Heart right ventricle (tissue), 16 donors: Measurements from ENCODE around the gene ZFP42. TPM values are rescaled to one million over a fixed set of nuclear protein-coding genes. Genes with fewer than 3 reads are reported as not detected.
"Not testable (repeated sequence)": the region's sequence is repeated elsewhere in the genome, so short reads cannot be mapped to it uniquely, and the experiment has no call there.

Experiments used
- ATAC-seq, 8 donors: fragments of 200-7000 bp; cut with Tn5 transposase; one replicate each; pipeline ENCODE4 v1.9.1; 2020; ENCODE audit warnings: mild to moderate bottlenecking in 8 of 8, moderate library complexity in 8 of 8, moderate number of reproducible peaks in 1 of 8
- DNase-seq, 2 donors: peaks; one replicate each; pipeline ENCODE4 v3.0.0-alpha.2; 2020
- H3K27ac ChIP-seq, 10 donors: fragments of 200-600 bp; sonication (generic) in 2 of 10; one replicate each; pipeline versions ENCODE4 v1.5.0 to v1.8.0; 2020 to 2022; ENCODE audit warnings: mild to moderate bottlenecking in 3 of 10
- H3K27me3 ChIP-seq, 7 donors: fragments of 200-600 bp; one replicate each; pipeline ENCODE4 v1.8.0; 2021 to 2022; ENCODE audit warnings: mild to moderate bottlenecking in 2 of 7
- H3K36me3 ChIP-seq, 9 donors: fragments of 200-600 bp; sonication (generic) in 1 of 9; one replicate each; pipeline versions ENCODE4 v1.5.0 to v1.8.0; 2020 to 2022; ENCODE audit warnings: mild to moderate bottlenecking in 2 of 9
- H3K4me1 ChIP-seq, 9 donors: fragments of 200-600 bp; sonication (generic) in 1 of 9; one replicate each; pipeline versions ENCODE4 v1.5.0 to v1.8.0; 2020 to 2022; ENCODE audit warnings: mild to moderate bottlenecking in 4 of 9
- H3K4me3 ChIP-seq, 10 donors: fragments of 200-600 bp; sonication (generic) in 2 of 10; one replicate each; pipeline versions ENCODE4 v1.5.0 to v1.8.0; 2020 to 2022; ENCODE audit warnings: mild to moderate bottlenecking in 7 of 10, moderate library complexity in 2 of 10
- H3K9me3 ChIP-seq, 11 donors: fragments of 200-600 bp in 10 of 11; sonication (generic) in 2 of 11; one replicate each; pipeline versions ENCODE4 v1.5.0 to v1.8.0; 2013 to 2022; ENCODE audit warnings: mild to moderate bottlenecking in 2 of 11, control low read depth in 1 of 11, moderate library complexity in 1 of 11
- WGBS, 2 donors: extraction: QIAGEN DNeasy Blood & Tissue Kit; methylation state at CpG; one replicate each; pipeline ENCODE4 v1.1.7; 2013; ENCODE audit warnings: inconsistent platforms in 1 of 2; 5-methylcytosine and 5-hydroxymethylcytosine counted together
- intact Hi-C, 10 donors: fragments of 100-400 bp; cut with DNase I; formaldehyde crosslinking; loops; one replicate each; pipeline versions ENCODE4 v1.11.1 to v1.14.2; 2022
- polyA plus RNA-seq, 2 donors: library from polyadenylated mRNA; stranded (reverse); fragments of 200-250 nt; gene quantifications; one replicate each; pipeline ENCODE4 v1.2.3, GENCODE V29; 2013
- total RNA-seq, 10 donors: library from RNA; stranded (reverse); fragmentation: NEBNext Ultra II Directional in 3 of 10; extraction: Animal tissue kit (Norgen Biotek cat#: 25700) in 3 of 10; gene quantifications; one replicate each; pipeline versions ENCODE4 v1.2.1 to v1.2.4, GENCODE V29; 2021 to 2023
- TF ChIP-seq, protein P1 (sequence below), 9 donors: fragments of 200-600 bp; sonication (generic) in 2 of 9; IDR thresholded peaks; one replicate each; pipeline versions ENCODE4 v1.5.0 to v1.8.0; 2021 to 2022; ENCODE audit warnings: antibody characterized with exemption in 9 of 9, mild to moderate bottlenecking in 5 of 9, moderate library complexity in 1 of 9
- donor health status: Arrhythmogenic right ventricular cardiomyopathy.
- donor health status: ischemic (EF 13 %, LVEDD 7.1; RV severe dilation, severe dysfunction).
- donor health status: healthy with polysubstance abuse.
- donor health status: DM: no; HTN: yes; CAD: no.
- donor health status: DM: no; HTN: no; CAD: no.
- donor health status: ischemic (EF 25% LVEDD 6.9; RV normal size, moderate dysfunction).
- donor health status: ischemic (EF 25% LVEDD 5.7; RV mildly dilated, moderate dysfunction).
- donor health status: healthy.
- donor health status: DM: yes; HTN: yes; CAD: no.
- donor health status: Ischemic cardiomyopathy.
- donor health status: ischemic (EF 35%, LVEDD 5.7; RV mildly dilated, moderate dysfunction).
- donor health status: nonischemic (EF 11% LVEDD 7.7; RV severe dilation, severe dysfunction).
- donor health status: DM: yes; HTN: yes; CAD: no.
- donor health status: PGD.
- donor health status: ischemic (EF 29% LVEDD 5.4; RV normal size, mild dysfunction).
- donor health status: nonischemic (EF 23%, LVEDD 6.1; RV moderate dilation, normal function).

The ZFP42 gene
- total and polyA plus RNA-seq, 12 donors: 0.09 TPM; not detected in 11

DNA sequence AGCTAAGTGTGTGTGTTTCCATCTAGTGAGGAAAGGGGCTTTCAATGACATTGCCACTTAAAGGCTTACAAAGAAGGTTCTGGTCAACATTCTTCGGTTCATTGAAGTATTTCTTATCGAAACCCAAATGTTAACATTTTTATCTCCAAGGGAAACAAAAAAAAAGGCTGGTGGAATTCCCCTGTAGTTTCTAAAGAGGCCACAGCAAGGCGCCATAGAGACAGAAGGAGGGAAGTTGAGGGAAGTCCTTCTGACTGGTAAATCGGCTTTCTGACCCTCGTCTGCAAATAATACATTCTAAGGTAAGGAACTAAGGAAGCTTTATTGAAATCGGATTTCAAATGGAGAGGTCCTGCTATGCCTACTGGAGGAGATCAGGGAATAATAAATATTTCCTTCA, 1.7 kb upstream of the ZFP42 start:
- TF ChIP-seq, protein P1, sequence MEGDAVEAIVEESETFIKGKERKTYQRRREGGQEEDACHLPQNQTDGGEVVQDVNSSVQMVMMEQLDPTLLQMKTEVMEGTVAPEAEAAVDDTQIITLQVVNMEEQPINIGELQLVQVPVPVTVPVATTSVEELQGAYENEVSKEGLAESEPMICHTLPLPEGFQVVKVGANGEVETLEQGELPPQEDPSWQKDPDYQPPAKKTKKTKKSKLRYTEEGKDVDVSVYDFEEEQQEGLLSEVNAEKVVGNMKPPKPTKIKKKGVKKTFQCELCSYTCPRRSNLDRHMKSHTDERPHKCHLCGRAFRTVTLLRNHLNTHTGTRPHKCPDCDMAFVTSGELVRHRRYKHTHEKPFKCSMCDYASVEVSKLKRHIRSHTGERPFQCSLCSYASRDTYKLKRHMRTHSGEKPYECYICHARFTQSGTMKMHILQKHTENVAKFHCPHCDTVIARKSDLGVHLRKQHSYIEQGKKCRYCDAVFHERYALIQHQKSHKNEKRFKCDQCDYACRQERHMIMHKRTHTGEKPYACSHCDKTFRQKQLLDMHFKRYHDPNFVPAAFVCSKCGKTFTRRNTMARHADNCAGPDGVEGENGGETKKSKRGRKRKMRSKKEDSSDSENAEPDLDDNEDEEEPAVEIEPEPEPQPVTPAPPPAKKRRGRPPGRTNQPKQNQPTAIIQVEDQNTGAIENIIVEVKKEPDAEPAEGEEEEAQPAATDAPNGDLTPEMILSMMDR (IDR thresholded peaks at IDR 0.05): peak in 1 of 9 donors; percentile 12
- ATAC-seq (no peak), DNase-seq (no peak)
- H3K4me3 ChIP-seq: no peak overlapping the region
- WGBS, 2 donors: 39 to 51% methylated on average over 6 of the region's 6 CpGs
- H3K9me3 ChIP-seq: peaks cover 0 to 20% (median 0%) of the 10 kb centered on the region in 11 donors
- no peak overlapping the region for H3K27ac ChIP-seq
- intact Hi-C loops: no loop called here
- no peaks in the 10 kb centered on the region for H3K4me1 ChIP-seq
- H3K27me3 ChIP-seq: peaks cover 0 to 48% (median 37%) of the 10 kb centered on the region in 7 donors
- no peaks in the 10 kb centered on the region for H3K36me3 ChIP-seq

DNA sequence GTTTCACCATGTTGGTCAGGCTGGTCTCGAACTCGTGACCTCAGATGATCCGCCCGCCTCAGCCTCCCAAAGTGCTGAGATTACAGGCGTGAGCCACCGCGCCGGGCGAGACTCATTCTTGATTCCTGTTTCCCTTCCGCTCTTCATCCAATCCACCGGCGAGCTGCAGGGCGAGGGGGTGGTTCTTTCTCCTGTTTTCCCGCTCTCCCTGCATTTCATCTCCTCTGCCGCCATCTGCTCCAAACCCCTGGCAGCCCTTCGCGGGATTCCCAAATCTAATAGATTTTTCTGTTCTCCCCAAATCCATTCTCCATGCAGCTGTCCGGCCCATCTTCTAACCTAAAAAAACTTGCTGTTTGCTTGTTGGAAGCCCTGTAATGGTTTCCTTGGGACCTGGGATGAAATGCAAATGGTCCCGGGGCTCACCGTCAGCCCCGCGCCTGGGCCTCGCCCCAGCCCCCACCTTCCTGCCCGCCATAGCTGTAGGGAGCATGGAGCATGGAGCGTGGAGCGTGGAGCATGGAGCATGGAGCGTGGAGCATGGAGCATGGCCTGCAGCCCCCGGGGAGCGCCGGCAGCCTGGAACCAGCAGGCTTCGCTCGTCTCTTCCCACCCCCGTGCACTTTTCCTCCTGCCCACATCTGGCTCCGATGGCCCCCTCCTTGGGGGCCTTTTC, 1.1 kb downstream of the ZFP42 start:
- H3K36me3 ChIP-seq: no peaks in the 10 kb centered on the region
- no peaks in the 10 kb centered on the region for H3K4me1 ChIP-seq
- DNase-seq (no peak), ATAC-seq (no peak)
- no peak overlapping the region for H3K4me3 ChIP-seq
- TF ChIP-seq, protein P1 (IDR thresholded peaks at IDR 0.05): no peak
- peaks cover 0 to 20% (median 0%) of the 10 kb centered on the region in 11 donors for H3K9me3 ChIP-seq
- H3K27me3 ChIP-seq: peaks cover 0 to 48% (median 37%) of the 10 kb centered on the region in 7 donors
- no peak overlapping the region for H3K27ac ChIP-seq
- 8 to 11% methylated on average over 34 of the region's 34 CpGs for WGBS, 2 donors
- intact Hi-C loops: no loop called here

DNA sequence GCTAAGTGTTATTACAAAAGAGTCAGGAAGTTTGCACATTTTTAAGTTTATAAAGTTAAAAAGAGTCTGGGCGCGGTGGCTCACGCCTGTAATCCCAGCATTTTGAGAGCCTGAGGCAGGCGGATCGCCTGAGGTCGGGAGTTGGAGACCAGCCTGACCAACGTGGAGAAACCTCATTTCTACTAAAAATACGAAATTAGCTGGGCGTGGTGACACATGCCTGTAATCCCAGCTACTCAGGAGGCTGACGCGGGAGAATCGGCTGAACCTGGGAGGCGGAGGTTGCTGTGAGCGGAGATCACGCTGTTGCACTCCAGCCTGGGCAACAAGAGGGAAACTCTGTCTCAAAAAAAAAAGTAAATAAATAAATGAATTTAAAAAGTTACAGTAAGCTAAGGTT, 2.4 kb downstream of the ZFP42 start:
- not testable (repeated sequence) for DNase-seq, H3K27ac ChIP-seq, ATAC-seq, H3K36me3 ChIP-seq, H3K4me3 ChIP-seq, H3K4me1 ChIP-seq
- H3K27me3 ChIP-seq: peaks cover 0 to 48% (median 37%) of the 10 kb centered on the region in 7 donors
- H3K9me3 ChIP-seq: peaks cover 0 to 20% (median 0%) of the 10 kb centered on the region in 11 donors
- intact Hi-C loops: loop anchor here in 1 of 10 donors (1.0 kb wide), 1 partner anchor 16 kb away; no protein-coding TSS in a partner anchor
- 76 to 79% methylated on average over 15 of the region's 15 CpGs for WGBS, 2 donors

DNA sequence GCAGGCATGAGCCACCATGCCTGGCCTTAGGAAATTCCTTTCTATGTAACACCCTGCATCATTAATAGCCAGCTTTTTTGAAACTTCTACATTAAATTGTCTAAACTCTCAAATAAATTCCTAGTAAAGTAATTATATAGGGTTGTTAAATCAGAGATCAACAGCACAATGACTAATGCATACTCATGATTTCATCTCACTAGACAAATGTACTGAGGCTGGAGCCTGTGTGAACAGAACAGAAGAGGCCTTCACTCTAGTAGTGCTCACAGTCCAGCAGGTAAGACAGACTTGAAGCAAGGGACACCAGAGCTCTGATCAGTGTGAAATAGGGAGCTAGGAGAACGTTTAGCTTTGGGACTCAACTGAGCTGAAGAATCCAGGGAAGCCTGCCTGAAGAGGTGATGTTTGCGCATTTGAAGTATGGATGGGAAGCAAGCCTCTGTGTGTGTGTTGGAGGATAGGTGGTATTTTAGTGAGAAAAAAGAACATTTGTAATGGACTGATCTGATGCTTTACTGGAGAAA, 3.9 kb downstream of the ZFP42 start:
- Histone ChIP-seq H3K27me3 (peaks cover 0 to 41% (median 31%) of the 10 kb centered on the region in 7 donors), H3K4me1 (no peaks in the 10 kb centered on the region), H3K4me3 (no peak overlapping the region), H3K36me3 (no peaks in the 10 kb centered on the region), H3K27ac (no peak overlapping the region), H3K9me3 (peaks cover 0 to 20% (median 0%) of the 10 kb centered on the region in 11 donors)
- 78 to 81% methylated on average over 2 of the region's 2 CpGs for WGBS, 2 donors
- intact Hi-C loops: no loop called here
- no peak for DNase-seq
- TF ChIP-seq, protein P1 (IDR thresholded peaks at IDR 0.05): no peak
- no peak for ATAC-seq

DNA sequence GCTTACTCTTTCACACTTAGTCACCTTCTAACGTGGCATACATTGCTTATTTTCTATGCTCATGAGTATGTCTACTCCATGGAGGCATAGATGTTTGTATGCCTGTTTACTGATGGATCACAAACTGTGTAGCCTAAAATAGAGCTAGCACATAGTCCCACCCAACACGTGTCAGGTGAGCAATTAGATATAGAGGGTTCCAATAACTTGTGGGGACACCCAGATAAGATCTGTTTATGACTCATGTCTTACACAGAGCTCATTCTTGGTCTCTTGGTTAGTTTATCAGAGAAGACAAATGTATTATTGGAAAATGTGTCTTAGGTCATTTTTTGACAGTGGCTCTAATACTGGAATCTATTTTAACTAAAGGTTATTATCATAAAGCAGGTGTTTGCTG, 6.8 kb downstream of the ZFP42 start:
- intact Hi-C loops: no loop called here
- no peaks in the 10 kb centered on the region for H3K4me1 ChIP-seq
- peaks cover 0 to 13% (median 6%) of the 10 kb centered on the region in 7 donors for H3K27me3 ChIP-seq
- TF ChIP-seq, protein P1 (IDR thresholded peaks at IDR 0.05): no peak
- no peak overlapping the region for H3K4me3 ChIP-seq
- WGBS, 2 donors: 62 to 72% methylated on average over 2 of the region's 2 CpGs
- H3K9me3 ChIP-seq: peaks cover 0 to 14% (median 0%) of the 10 kb centered on the region in 11 donors
- DNase-seq (no peak), ATAC-seq (no peak)
- H3K27ac ChIP-seq: no peak overlapping the region
- H3K36me3 ChIP-seq: no peaks in the 10 kb centered on the region
